GM12878 (cell line): ENCODE measurements around the gene RNF220. TPM values are rescaled to one million over a fixed set of nuclear protein-coding genes. Genes with fewer than 3 reads are reported as not detected.
A peak's percentile ranks its signal among the peaks of the same experiment; 100 is the strongest.

Experiments
- ATAC-seq: fragments of 200-7000 bp; cut with Tn5 transposase; 3 replicates; pipeline ENCODE4 v1.9.1; 2020; ENCODE audit warnings: mild to moderate bottlenecking, moderate library complexity
- BruUV-seq: library from RNA; stranded (reverse); fragments of 400-500 nt; replicated peaks from 2 replicates; lab custom pipeline; 2021; lab: Mats Ljungman, UMichigan
- CTCF ChIA-PET: fragments of 300-600 bp; sonication (Branson Sonifier 250); formaldehyde crosslinking; extraction: SDS; loops from one replicate; lab custom pipeline; 2021; ENCODE audit warnings: inconsistent platforms; lab: Yijun Ruan, JAX
- POLR2A ChIA-PET: fragments of 350-600 bp; formaldehyde crosslinking; extraction: SDS; loops from one replicate; lab custom pipeline; 2021; ENCODE audit warnings: inconsistent platforms; lab: Charles Lee
- RAD21 ChIA-PET: fragments of 300-600 bp; sonication (Branson Sonifier 250); formaldehyde crosslinking; loops from one replicate; lab custom pipeline; 2023; ENCODE audit warnings: antibody characterized with exemption; ENCODE audit not compliant: unreplicated experiment; lab: Charles Lee
- SMC1A ChIA-PET: fragments of 300-600 bp; sonication (Branson Sonifier 250); formaldehyde crosslinking; loops from one replicate; lab custom pipeline; 2023; ENCODE audit not compliant: unreplicated experiment, uncharacterized antibody; lab: Charles Lee
- DNase-seq: peaks from one replicate; pipeline ENCODE4 v3.0.0-alpha.2; 2011; ENCODE audit warnings: low read depth, low spot score
- FAIRE-seq: peaks from 3 replicates; lab custom pipeline; 2011; peaks lifted over from hg19 to GRCh38; lab: Jason Lieb, UNC
- H2AFZ ChIP-seq: 2 replicates; pipeline ENCODE4 v1.6.0; 2011; ENCODE audit warnings: low read depth, low read length, control low read depth; ENCODE audit not compliant: control insufficient read depth
- H3K27ac ChIP-seq: 2 replicates; pipeline ENCODE4 v1.5.1; 2011; ENCODE audit warnings: control low read depth; ENCODE audit not compliant: control insufficient read depth, insufficient read depth
- H3K27me3 ChIP-seq, 2 experiments: replicated peaks in 1 of 2; 2 replicates each; pipeline versions ENCODE4 v1.6.0 to v1.6.1; 2011; ENCODE audit warnings: low read length in 1 of 2; ENCODE audit not compliant: control insufficient read depth in 2 of 2, insufficient read depth in 2 of 2
- H3K36me3 ChIP-seq, 2 experiments: 2 replicates each; pipeline ENCODE4 v1.5.1; 2011; ENCODE audit warnings: low read length in 1 of 2; ENCODE audit not compliant: control insufficient read depth in 2 of 2, insufficient read depth in 2 of 2
- H3K4me1 ChIP-seq: 2 replicates; pipeline ENCODE4 v1.6.1; 2011; ENCODE audit warnings: mild to moderate bottlenecking, low read length, moderate library complexity, mixed read lengths; ENCODE audit not compliant: control insufficient read depth, insufficient read depth
- H3K4me2 ChIP-seq: 2 replicates; pipeline ENCODE4 v1.6.0; 2011; ENCODE audit warnings: control low read depth; ENCODE audit not compliant: control insufficient read depth, insufficient read depth
- H3K4me3 ChIP-seq: fragments of 200-600 bp; sonication (generic); 2 replicates; pipeline ENCODE4 v1.5.1; 2016
- H3K79me2 ChIP-seq: 2 replicates; pipeline ENCODE4 v1.6.0; 2011; ENCODE audit warnings: low read length; ENCODE audit not compliant: control insufficient read depth, insufficient read depth
- H3K9ac ChIP-seq: 2 replicates; pipeline ENCODE4 v1.8.0; 2011; ENCODE audit warnings: low read length, control low read depth, mixed read lengths; ENCODE audit not compliant: control insufficient read depth, insufficient read depth
- H3K9me3 ChIP-seq: replicated peaks from 3 replicates; pipeline ENCODE4 v1.5.1; 2011; ENCODE audit warnings: mild to moderate bottlenecking, low read length; ENCODE audit not compliant: control insufficient read depth, insufficient read depth
- H4K20me1 ChIP-seq: 2 replicates; pipeline ENCODE4 v1.6.0; 2011; ENCODE audit not compliant: control insufficient read depth, insufficient read depth
- ATF3 ChIP-seq: IDR thresholded peaks from 2 replicates; pipeline ENCODE4 v1.6.1; 2011; ENCODE audit warnings: low read depth, mild to moderate bottlenecking, low read length, moderate library complexity, borderline replicate concordance; ENCODE audit errors: extremely low read depth
- CREM ChIP-seq: IDR thresholded peaks from 2 replicates; pipeline ENCODE4 v1.6.1; 2014; ENCODE audit warnings: antibody characterized with exemption, low read depth
- CTCF ChIP-seq, 3 experiments: IDR thresholded peaks in 2 of 3; conservative IDR thresholded peaks in 1 of 3; 2 replicates each; pipeline ENCODE4 v1.5.1; 2011; ENCODE audit warnings: low read depth in 3 of 3, low read length in 3 of 3, mild to moderate bottlenecking in 3 of 3, control low read depth in 2 of 3, moderate library complexity in 2 of 3, inconsistent platforms in 1 of 3, mixed read lengths in 1 of 3; ENCODE audit not compliant: control insufficient read depth in 2 of 3, insufficient read depth in 1 of 3; ENCODE audit errors: extremely low read depth in 1 of 3
- ETV6 ChIP-seq, 2 experiments: fragments of 450-650 bp in 1 of 2; IDR thresholded peaks in 1 of 2; conservative IDR thresholded peaks in 1 of 2; 2 replicates each; pipeline ENCODE4 v1.6.1; 2014; ENCODE audit warnings: antibody characterized with exemption in 1 of 2, borderline replicate concordance in 1 of 2, low read depth in 1 of 2, mild to moderate bottlenecking in 1 of 2, moderate library complexity in 1 of 2
- FOS ChIP-seq: IDR thresholded peaks from 3 replicates; pipeline ENCODE4 v1.6.1; 2011; ENCODE audit warnings: borderline replicate concordance; ENCODE audit not compliant: insufficient read length; ENCODE audit errors: extremely low read depth
- GATAD2B ChIP-seq: fragments of 450-650 bp; conservative IDR thresholded peaks from 2 replicates; pipeline ENCODE4 v1.6.1; 2017; ENCODE audit warnings: low read depth, mild to moderate bottlenecking, moderate library complexity
- HSF1 ChIP-seq: fragments of 150-350 bp; IDR thresholded peaks from 2 replicates; pipeline ENCODE4 v1.6.1; 2014; ENCODE audit warnings: mild to moderate bottlenecking, low read depth, low read length
- KAT2A ChIP-seq: conservative IDR thresholded peaks from 2 replicates; pipeline ENCODE4 v1.6.1; 2011; ENCODE audit warnings: low read depth, low read length; ENCODE audit not compliant: control insufficient read depth
- MEF2B ChIP-seq: fragments of 450-650 bp; IDR thresholded peaks from 2 replicates; pipeline ENCODE4 v1.6.1; 2018; ENCODE audit warnings: mild to moderate bottlenecking, moderate library complexity; ENCODE audit not compliant: partially characterized antibody, poor library complexity, severe bottlenecking
- MTA2 ChIP-seq: fragments of 450-650 bp; IDR thresholded peaks from 2 replicates; pipeline ENCODE4 v1.6.1; 2016; ENCODE audit warnings: low read depth, mild to moderate bottlenecking, moderate library complexity
- NFIC ChIP-seq: IDR thresholded peaks from 2 replicates; pipeline ENCODE4 v1.6.1; 2012; ENCODE audit warnings: low read depth, mild to moderate bottlenecking, inconsistent platforms, low read length, moderate library complexity
- PML ChIP-seq: IDR thresholded peaks from 2 replicates; pipeline ENCODE4 v1.6.1; 2012; ENCODE audit warnings: low read length, inconsistent platforms
- POLR2AphosphoS2 ChIP-seq: IDR thresholded peaks from 2 replicates; pipeline ENCODE4 v1.6.1; 2011; ENCODE audit warnings: low read depth, mild to moderate bottlenecking, low read length, improper control_type of control experiment, moderate library complexity
- RCOR1 ChIP-seq: conservative IDR thresholded peaks from 2 replicates; pipeline ENCODE4 v1.6.1; 2012; ENCODE audit warnings: low read depth, low read length, improper control_type of control experiment
- SRF ChIP-seq, 2 experiments: IDR thresholded peaks; 2 replicates each; pipeline ENCODE4 v1.6.1; 2011; ENCODE audit warnings: low read depth in 2 of 2, low read length in 2 of 2, mild to moderate bottlenecking in 1 of 2, moderate library complexity in 1 of 2
- TCF7 ChIP-seq: IDR thresholded peaks from 2 replicates; pipeline ENCODE4 v1.6.1; 2014; ENCODE audit warnings: antibody characterized with exemption, borderline replicate concordance
- YBX1 ChIP-seq: fragments of 450-650 bp; IDR thresholded peaks from 2 replicates; pipeline ENCODE4 v1.6.1; 2016; ENCODE audit warnings: antibody characterized with exemption
- YY1 ChIP-seq: IDR thresholded peaks from 2 replicates; pipeline ENCODE4 v1.6.1; 2011; ENCODE audit warnings: low read depth, mild to moderate bottlenecking, low read length
- ZBED1 ChIP-seq: IDR thresholded peaks from 2 replicates; pipeline ENCODE4 v1.6.1; 2016; ENCODE audit warnings: borderline replicate concordance
- WGBS: methylation state at CpG from one replicate; pipeline ENCODE4 v1.1.6; 2016; ENCODE audit warnings: low lambda C conversion rate; ENCODE audit not compliant: insufficient replicate concordance, insufficient coverage; ENCODE audit errors: missing lambda C conversion rate; 5-methylcytosine and 5-hydroxymethylcytosine counted together
- in situ Hi-C: fragments of 300-500 bp; cut with MboI; formaldehyde crosslinking; loops from 9 replicates; pipeline ENCODE4 v1.14.3; 2018; ENCODE audit warnings: mixed read lengths
- intact Hi-C: fragments of 100-400 bp; cut with micrococcal nuclease; formaldehyde crosslinking; loops from one replicate; pipeline ENCODE4 v1.14.2; 2022; ENCODE audit not compliant: unreplicated experiment
- polyA plus RNA-seq, 11 experiments: library from polyadenylated mRNA; depleted of rRNA in 4 of 11; unstranded in 6 of 11; stranded (reverse) in 5 of 11; fragments of >200 nt; fragmentation: Nextera tagmentation in 4 of 11; fragmentation: Illumina TruSeq in 1 of 11; extraction: Ambion mirVana in 4 of 11; extraction: Trizol in 1 of 11; gene quantifications; 1 replicate in 1 of 11; 2 replicates in 10 of 11; pipeline versions ENCODE4 v1.2.1 to v1.2.3, GENCODE V29; 2011 to 2016; ENCODE audit warnings: inconsistent platforms in 2 of 11, missing spikeins in 2 of 11, low read depth in 1 of 11
- total RNA-seq, 4 experiments: library from RNA; depleted of rRNA in 3 of 4; stranded (reverse); fragments of >200 nt in 3 of 4; fragmentation: Illumina TruSeq in 1 of 4; extraction: Trizol in 1 of 4; gene quantifications; 2 replicates each; pipeline versions ENCODE4 v1.2.1 to v1.2.3, GENCODE V29; 2013 to 2021

The RNF220 gene
- total and polyA plus RNA-seq, 10 of the 15 experiments (the other 5 are each of a cell fraction or from before 2014, with no cell fraction given): 4.6 to 84.1 (median 53.7) TPM

- intact Hi-C loops: loop anchor here (2.0 kb wide), 1 partner anchor 40 kb away; no protein-coding TSS in a partner anchor
- no TSS peak for BruUV-seq
- TF ChIP-seq HSF1: no peak
- TF ChIP-seq MEF2B: peak; percentile 27
- no peak for TF ChIP-seq SRF (IDR thresholded peaks at IDR 0.05; ENCODE audit: low read depth in 2 of 2, low read length in 2 of 2)
- TF ChIP-seq ETV6 (conservative IDR thresholded peaks at IDR 0.05 in 1 of 2, IDR thresholded peaks at IDR 0.05 in 1 of 2; ENCODE audit: borderline replicate concordance in 1 of 2, low read depth in 1 of 2): no peak
- TF ChIP-seq NFIC: no peak
- TF ChIP-seq CTCF (IDR thresholded peaks at IDR 0.05 in 2 of 3, conservative IDR thresholded peaks at IDR 0.05 in 1 of 3; ENCODE audit: control insufficient read depth in 2 of 3, extremely low read depth in 1 of 3, insufficient read depth in 1 of 3, low read depth in 3 of 3, low read length in 3 of 3): 0 out of 6 replicates have a peak, but pooled peaks of 1 of the 3 experiments have one; percentile 15
- no peak for TF ChIP-seq YY1
- TF ChIP-seq TCF7: no peak
- no peak; the same call in 1 of the 2 replicates for TF ChIP-seq GATAD2B
- TF ChIP-seq FOS: peak; percentile 93
- no peak for TF ChIP-seq ZBED1
- TF ChIP-seq PML: 0 out of 2 replicates have a peak, but pooled peaks have one; percentile 38
- TF ChIP-seq POLR2AphosphoS2: peak; percentile 41; the same call in 1 of the 2 replicates
- no peak for TF ChIP-seq MTA2
- no peak for TF ChIP-seq ATF3
- TF ChIP-seq YBX1: no peak
- TF ChIP-seq KAT2A: no peak
- no peak for TF ChIP-seq RCOR1
- TF ChIP-seq CREM: no peak; the same call in 1 of the 2 replicates
Observed at GRCh38 chr1:44674113-44675000, 269.3 kb downstream of the RNF220 start, which contains the start of the genes ARMH1 and TMEM53. Gene ARMH1, plus strand, starts transcription at chr1:44674714. Its CDS starts 14,984 bp downstream, at chr1:44689698. Gene TMEM53, minus strand, starts transcription at chr1:44674481. Its CDS starts 90 bp downstream, at chr1:44674391.

More at GRCh38 chr1:44674113-44675000, 269.3 kb downstream of the RNF220 start, which contains the start of the genes ARMH1 and TMEM53:
- H3K4me2 ChIP-seq: peak within 1 kb of the TSS; percentile 97
- peak within 1 kb of the TSS; percentile 97 for H2AFZ ChIP-seq
- ATAC-seq (peak; percentile 94), FAIRE-seq (peak; percentile 98), DNase-seq (peak; percentile 95)
- peak within 1 kb of the TSS; percentile 82 for H3K4me3 ChIP-seq
- ChIA-PET CTCF (interaction anchor here (0.6 to 3.6 kb wide), 17 partner anchors 10 to 1443 kb away, joined by 3 to 27 read pairs (median 7); partner anchors contain the start of gene RNU5D-1), POLR2A (interaction anchor here (0.5 to 5.3 kb wide), 14 partner anchors 10 to 1197 kb away, joined by 3 to 29 read pairs (median 4); no protein-coding TSS in a partner anchor), SMC1A (interaction anchor here (0.6 to 6.7 kb wide), 8 partner anchors 10 to 66 kb away, joined by 3 to 76 read pairs (median 4); no protein-coding TSS in a partner anchor), RAD21 (interaction anchor here (1.1 to 3.2 kb wide), 8 partner anchors 9 to 58 kb away, joined by 4 to 14 read pairs (median 7); no protein-coding TSS in a partner anchor)
- no peaks in the 10 kb centered on the region for H3K9me3 ChIP-seq
- 2% methylated on average over 47 of the region's 56 CpGs for WGBS
- peak within 1 kb of the TSS; percentile 83 for H3K27ac ChIP-seq
- peaks cover 64% of the 10 kb centered on the region for H3K4me1 ChIP-seq
- no peaks in the 10 kb centered on the region for H4K20me1 ChIP-seq
- H3K79me2 ChIP-seq: peaks cover 8% of the 10 kb centered on the region
- in situ Hi-C loops: no loop called here
- H3K27me3 ChIP-seq: no peaks in the 10 kb centered on the region
- no peaks in the 10 kb centered on the region; a peak in 1 of 4 replicates for H3K36me3 ChIP-seq
- H3K9ac ChIP-seq: peak within 1 kb of the TSS; percentile 71
